Peyer's patch (tissue), 4 donors: ENCODE data around the gene SFRP5. TPM values are rescaled to one million over a fixed set of nuclear protein-coding genes. Genes with fewer than 3 reads are reported as not detected.
A peak's percentile ranks its signal among the peaks of the same experiment; 100 is the strongest.

ENCODE experiments used
- DNase-seq, 3 donors: peaks; one replicate each; pipeline ENCODE4 v3.0.0-alpha.2; 2017 to 2019
- H3K27ac ChIP-seq, 4 donors: fragments of 200-600 bp; sonication (generic); one replicate each; pipeline ENCODE4 v1.5.1; 2016 to 2019
- H3K27me3 ChIP-seq, 2 donors: fragments of 200-600 bp; sonication (generic); one replicate each; pipeline ENCODE4 v1.5.1; 2019
- H3K36me3 ChIP-seq, 3 donors: fragments of 200-600 bp; sonication (generic); one replicate each; pipeline ENCODE4 v1.5.1; 2016 to 2019
- H3K4me1 ChIP-seq, 4 donors: fragments of 200-600 bp; sonication (generic); one replicate each; pipeline ENCODE4 v1.5.1; 2016 to 2019
- H3K4me3 ChIP-seq, 4 donors: fragments of 200-600 bp; sonication (generic); 1 replicate in 3 of 4; 2 replicates in 1 of 4; pipeline ENCODE4 v1.5.1; 2016 to 2019; ENCODE audit warnings: mild to moderate bottlenecking in 1 of 4
- H3K9me3 ChIP-seq, 4 donors: fragments of 200-600 bp; sonication (generic); one replicate each; pipeline ENCODE4 v1.5.1; 2016 to 2019; ENCODE audit warnings: mild to moderate bottlenecking in 1 of 4
- CTCF ChIP-seq, 6 experiments: fragments of 450-650 bp in 4 of 6; fragments of 200-600 bp in 2 of 6; sonication (generic) in 1 of 6; IDR thresholded peaks; one replicate each; pipeline ENCODE4 v1.5.1; 2017 to 2019; ENCODE audit warnings: antibody characterized with exemption in 6 of 6, mild to moderate bottlenecking in 3 of 6, moderate library complexity in 1 of 6
- POLR2A ChIP-seq, 2 donors: fragments of 450-650 bp; IDR thresholded peaks; one replicate each; pipeline ENCODE4 v1.5.1; 2017; ENCODE audit warnings: antibody characterized with exemption in 2 of 2, mild to moderate bottlenecking in 2 of 2, moderate library complexity in 2 of 2
- total RNA-seq, 4 donors: library from RNA; depleted of rRNA; stranded (reverse); fragments of >200 nt; gene quantifications; one replicate each; pipeline ENCODE4 v1.1.0, GENCODE V29; 2016

Gene SFRP5
- total RNA-seq, 4 donors from 2014 or later = 18.0 to 67.3 (median 48.9) TPM; not detected in 1

- Histone ChIP-seq H3K27me3 (no peaks in the 10 kb centered on the region), H3K4me1 (peaks cover 0 to 11% (median 9%) of the 10 kb centered on the region in 4 donors), H3K27ac (no peak overlapping the region), H3K9me3 (no peaks in the 10 kb centered on the region), H3K36me3 (no peaks in the 10 kb centered on the region), H3K4me3 (no peak overlapping the region)
- DNase-seq = no peak
- TF ChIP-seq CTCF (IDR thresholded peaks at IDR 0.05) = no peak
- TF ChIP-seq POLR2A (IDR thresholded peaks at IDR 0.05) = no peak
Measured at GRCh38 chr10:97734021-97734420, 37.8 kb downstream of the SFRP5 start.

DNA sequence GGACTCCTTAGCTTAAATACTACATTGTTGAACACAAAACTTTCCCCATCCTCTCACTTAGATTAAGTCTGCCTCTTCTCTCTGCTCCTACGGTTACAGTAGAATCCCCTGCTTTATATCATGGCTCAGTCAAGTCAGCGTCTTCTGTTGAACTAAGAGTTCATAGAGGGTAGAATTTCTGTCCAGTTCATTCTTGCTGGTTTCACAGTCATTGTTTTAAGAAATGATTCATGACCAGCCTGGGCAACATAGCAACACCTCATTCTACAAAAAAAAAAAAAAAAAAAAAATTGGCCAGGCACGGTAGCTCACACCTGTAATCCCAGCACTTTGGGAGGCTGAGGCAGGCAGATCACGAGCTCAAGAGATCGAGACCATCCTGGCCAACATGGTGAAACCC is 38.5 kb downstream of the SFRP5 start:
- DNase-seq = no peak
- Histone ChIP-seq H3K4me1 (peaks cover 0 to 4% (median 3%) of the 10 kb centered on the region in 4 donors), H3K27ac (no peak overlapping the region), H3K36me3 (no peaks in the 10 kb centered on the region), H3K9me3 (no peaks in the 10 kb centered on the region), H3K27me3 (no peaks in the 10 kb centered on the region), H3K4me3 (no peak overlapping the region)
- no peak for TF ChIP-seq POLR2A (IDR thresholded peaks at IDR 0.05)
- TF ChIP-seq CTCF (IDR thresholded peaks at IDR 0.05) = no peak

- H3K4me1 ChIP-seq = no peaks in the 10 kb centered on the region
- H3K27ac ChIP-seq = no peak overlapping the region
- no peaks in the 10 kb centered on the region for H3K27me3 ChIP-seq
- H3K4me3 ChIP-seq = no peak overlapping the region
- H3K36me3 ChIP-seq = no peaks in the 10 kb centered on the region
- no peak for DNase-seq
- no peak for TF ChIP-seq CTCF (IDR thresholded peaks at IDR 0.05)
- TF ChIP-seq POLR2A (IDR thresholded peaks at IDR 0.05) = no peak
- no peaks in the 10 kb centered on the region for H3K9me3 ChIP-seq
Measured at GRCh38 chr10:97732052-97732359, 39.8 kb downstream of the SFRP5 start.

- peak in 2 of 3 donors; percentile 54 to 86 for DNase-seq
- TF ChIP-seq CTCF (IDR thresholded peaks at IDR 0.05) = peak; percentile 36 to 98 (median 88)
- no peak for TF ChIP-seq POLR2A (IDR thresholded peaks at IDR 0.05)
- H3K4me1 ChIP-seq = peaks cover 0 to 5% (median 0%) of the 10 kb centered on the region in 4 donors
- no peaks in the 10 kb centered on the region for H3K36me3 ChIP-seq
- H3K4me3 ChIP-seq = no peak overlapping the region
- H3K9me3 ChIP-seq = no peaks in the 10 kb centered on the region
- H3K27ac ChIP-seq = no peak overlapping the region
- no peaks in the 10 kb centered on the region for H3K27me3 ChIP-seq
Measured at GRCh38 chr10:97731346-97732051, 40.3 kb downstream of the SFRP5 start.

- no peak for DNase-seq
- H3K36me3 ChIP-seq = no peaks in the 10 kb centered on the region
Measured at GRCh38 chr10:97729014-97729413, 42.8 kb downstream of the SFRP5 start.

More at GRCh38 chr10:97729014-97729413, 42.8 kb downstream of the SFRP5 start:
- no peaks in the 10 kb centered on the region for H3K27me3 ChIP-seq
- H3K27ac ChIP-seq = no peak overlapping the region
- no peak overlapping the region for H3K4me3 ChIP-seq
- TF ChIP-seq CTCF (IDR thresholded peaks at IDR 0.05) (no peak), POLR2A (IDR thresholded peaks at IDR 0.05) (no peak)
- peaks cover 0 to 15% (median 0%) of the 10 kb centered on the region in 4 donors for H3K4me1 ChIP-seq
- no peaks in the 10 kb centered on the region for H3K9me3 ChIP-seq
